NCI-H1417 (cell line): ENCODE data around the gene FYN.
A peak's percentile ranks its signal among the peaks of the same experiment; 100 is the strongest.
"Not testable (repeated sequence)": the region's sequence is repeated elsewhere in the genome, so short reads cannot be mapped to it uniquely, and the experiment has no call there.

Source experiments
- DNase-seq, 3 experiments: peaks; one replicate each; lab custom pipeline; 2025; lab: John Stamatoyannopoulos, UW

Gene FYN

GRCh38 chr6:111789598-111789997 lies 83.7 kb downstream of the FYN start:
- no peak for DNase-seq

- peak in 1 of 3 experiments; percentile 49 for DNase-seq
Measured at GRCh38 chr6:111788379-111789276, 84.6 kb downstream of the FYN start.

DNA sequence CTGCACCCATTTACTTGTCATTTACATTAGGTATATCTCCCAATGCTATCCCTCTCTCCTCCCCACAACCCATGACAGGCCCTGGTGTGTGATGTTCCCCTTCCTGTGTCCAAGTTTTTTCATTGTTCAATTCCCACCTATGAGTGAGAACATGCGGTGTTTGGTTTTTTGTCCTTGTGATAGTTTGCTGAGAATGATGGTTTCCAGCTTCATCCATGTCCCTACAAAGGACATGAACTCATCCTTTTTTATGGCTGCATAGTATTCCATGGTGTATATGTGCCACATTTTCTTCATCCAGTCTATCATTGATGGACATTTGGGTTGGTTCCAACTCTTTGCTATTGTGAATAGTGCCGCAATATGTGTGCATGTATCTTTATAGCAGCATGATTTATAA lies 87.1 kb downstream of the FYN start:
- DNase-seq: not testable (repeated sequence)

GRCh38 chr6:111784433-111784832 lies 88.8 kb downstream of the FYN start:
- peak in 2 of 3 experiments; percentile 46 to 85 for DNase-seq

- no peak for DNase-seq
Measured at GRCh38 chr6:111782887-111783466, 90.3 kb downstream of the FYN start.

- no peak for DNase-seq
Measured at GRCh38 chr6:111782192-111782809, 91.0 kb downstream of the FYN start.

DNA sequence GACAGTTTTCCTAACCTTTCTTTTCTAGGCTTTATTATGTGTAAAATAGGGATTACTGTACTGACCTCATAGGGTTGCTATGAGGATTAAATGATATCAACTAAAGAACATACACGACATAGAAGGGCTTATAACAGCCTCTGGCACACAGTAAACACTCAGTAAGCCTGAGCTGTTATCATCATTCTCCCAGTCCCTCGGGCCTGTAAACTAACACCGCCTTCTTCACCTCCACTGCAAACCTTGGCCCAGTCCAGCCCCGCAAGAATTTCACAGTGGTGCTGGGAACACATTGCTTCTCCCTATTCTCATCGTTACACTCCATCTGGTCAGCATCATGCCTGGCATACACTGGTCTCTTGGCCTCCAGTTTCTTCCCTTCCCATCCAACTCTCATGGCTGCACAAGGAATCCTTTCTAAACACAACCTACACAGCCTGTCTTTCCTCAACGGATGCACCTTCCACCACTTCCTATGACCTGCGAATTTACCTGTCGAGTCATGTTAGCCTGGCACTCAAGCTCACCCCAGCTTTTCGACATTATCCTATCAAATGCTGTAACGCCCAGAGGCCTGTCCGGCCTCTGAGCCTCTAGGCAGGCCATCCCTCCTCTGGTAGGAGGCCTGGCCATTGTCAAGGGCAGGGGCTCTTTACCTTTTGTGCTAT lies 92.1 kb downstream of the FYN start:
- no peak for DNase-seq

DNA sequence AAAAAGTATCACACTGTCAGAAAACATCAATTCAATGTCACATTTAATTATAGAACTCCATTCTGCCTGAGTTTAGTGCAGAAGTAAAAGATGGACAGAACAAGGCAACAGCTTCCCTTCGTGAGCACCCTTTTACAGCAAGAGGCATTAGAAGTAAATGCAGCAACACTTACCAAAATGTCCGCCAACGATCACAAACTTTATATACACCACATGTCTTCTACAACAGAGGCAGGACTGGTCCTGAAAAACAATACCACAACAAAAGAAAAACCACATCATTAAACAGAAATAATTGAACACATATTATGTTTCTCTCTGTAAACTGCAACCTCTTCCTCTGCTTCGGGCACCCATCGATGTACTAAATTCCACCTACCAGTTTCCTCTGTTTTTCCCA lies 92.9 kb downstream of the FYN start:
- no peak for DNase-seq

- no peak for DNase-seq
Measured at GRCh38 chr6:111779660-111780059, 93.6 kb downstream of the FYN start.

GRCh38 chr6:111779031-111779430 lies 94.2 kb downstream of the FYN start:
- DNase-seq: no peak

- DNase-seq: no peak
Measured at GRCh38 chr6:111777357-111777756, 95.9 kb downstream of the FYN start.

DNA sequence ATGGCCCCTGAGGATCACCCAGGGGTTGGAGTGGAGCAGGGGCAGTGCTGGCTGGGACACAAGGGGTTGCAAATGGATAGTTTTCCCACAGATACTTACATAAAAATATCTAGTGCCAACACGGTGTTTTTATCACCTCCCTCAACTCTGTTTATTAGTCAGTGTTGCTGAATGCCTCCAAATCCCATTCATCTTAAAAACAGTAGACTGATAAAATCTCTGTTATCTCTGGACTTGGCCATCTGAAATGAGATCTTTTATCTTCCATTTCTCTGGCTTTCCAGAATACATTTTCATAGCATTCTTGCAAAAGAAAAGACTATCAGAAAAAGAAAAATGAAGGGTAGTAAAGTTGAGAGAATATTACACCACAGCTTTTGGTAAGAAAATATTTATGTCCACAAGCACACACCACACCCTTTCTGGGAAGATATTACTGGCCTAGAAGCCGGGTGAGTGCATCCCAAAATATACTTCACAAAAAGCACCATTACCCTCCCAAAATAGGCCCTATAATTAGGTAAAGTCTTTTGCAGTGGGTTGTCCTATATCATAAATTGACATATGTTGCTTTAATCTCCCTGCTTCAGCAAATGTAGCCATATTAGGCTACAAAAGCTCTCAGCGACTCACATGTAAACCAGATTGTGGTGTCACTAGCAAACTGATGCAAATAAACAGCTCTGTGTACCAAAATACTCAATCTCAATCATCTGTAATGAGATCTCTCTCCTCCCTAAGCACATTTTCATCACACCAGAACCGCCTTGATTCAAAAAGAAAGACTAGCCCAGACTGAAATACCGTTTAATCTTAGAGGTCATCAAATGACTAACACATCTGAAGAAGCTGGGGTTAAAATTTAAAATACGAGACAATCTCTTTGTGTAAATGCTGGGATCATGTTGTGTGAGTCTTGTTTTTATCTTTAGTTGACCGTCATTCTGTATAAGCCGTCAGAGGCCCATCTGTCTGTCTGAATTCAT lies 96.7 kb downstream of the FYN start:
- no peak for DNase-seq

GRCh38 chr6:111775145-111775922 lies 97.9 kb downstream of the FYN start:
- no peak for DNase-seq

- no peak for DNase-seq
Measured at GRCh38 chr6:111774346-111774703, 98.9 kb downstream of the FYN start.

GRCh38 chr6:111773501-111774345 lies 99.5 kb downstream of the FYN start:
- DNase-seq: no peak

DNA sequence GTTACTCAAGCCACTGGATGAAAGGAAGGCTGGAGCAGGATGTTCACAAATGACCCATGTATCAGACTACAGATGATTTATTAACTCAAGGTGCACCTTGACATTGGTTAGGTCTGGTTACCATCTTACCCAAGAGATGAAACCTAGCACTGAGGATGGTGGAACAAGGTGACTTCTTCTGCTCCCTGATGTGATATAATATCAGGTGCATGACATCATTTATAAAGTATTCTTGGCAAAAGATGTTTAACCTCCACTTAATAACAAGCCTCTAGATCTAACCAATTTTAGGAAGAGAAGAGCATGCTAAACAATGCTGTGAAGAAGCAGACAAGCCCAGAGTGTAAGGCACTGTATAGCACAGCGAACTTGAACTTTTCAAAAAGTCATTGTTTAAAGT lies 100.9 kb downstream of the FYN start:
- no peak for DNase-seq

DNA sequence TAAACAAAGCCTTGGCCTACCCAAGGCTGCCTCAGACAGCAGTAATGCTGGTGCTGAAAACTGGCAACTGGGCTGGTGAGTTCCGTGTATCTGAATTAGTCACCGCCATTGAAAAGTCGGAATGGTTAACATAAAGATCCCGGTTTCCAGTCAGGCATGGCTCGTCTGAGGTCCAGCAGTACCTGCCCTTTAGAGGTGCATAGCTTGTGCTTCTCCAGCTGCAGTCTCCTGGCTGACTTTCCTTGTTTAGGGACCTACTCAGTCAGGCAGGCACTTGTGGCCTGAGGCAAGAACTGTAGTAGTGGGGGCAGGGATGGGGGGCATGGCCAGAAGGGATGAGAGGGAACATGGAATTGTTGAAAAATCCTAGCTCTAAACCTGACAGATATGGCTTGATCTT lies 101.6 kb downstream of the FYN start:
- DNase-seq: no peak

DNA sequence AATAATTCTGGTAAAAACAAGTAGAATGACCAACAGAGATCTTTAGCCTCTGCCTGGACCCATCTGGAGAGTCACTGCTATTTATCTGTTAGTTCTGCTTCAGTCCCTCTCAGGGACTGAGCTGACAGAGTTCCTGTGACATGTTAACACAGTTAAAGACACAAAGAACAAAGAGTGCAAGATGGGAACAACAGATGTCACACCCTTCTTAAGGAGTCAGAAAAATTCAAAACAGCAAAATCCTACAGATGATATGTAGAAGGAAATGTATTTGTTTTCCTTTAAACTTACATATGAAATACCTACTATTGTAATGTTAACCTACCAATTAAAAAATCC lies 102.2 kb downstream of the FYN start:
- no peak for DNase-seq

- DNase-seq: no peak
Measured at GRCh38 chr6:111770263-111771093, 102.8 kb downstream of the FYN start.
